K562 (cell line): Measurements from ENCODE around the gene CYS1. TPM values are rescaled to one million over a fixed set of nuclear protein-coding genes. Genes with fewer than 3 reads are reported as not detected.

Experiments used
- ATF6 ChIP-seq: sonication (generic); formaldehyde crosslinking; IDR thresholded peaks from 2 replicates; pipeline ENCODE4 v1.4.0; 2020; ENCODE audit warnings: mild to moderate bottlenecking, missing genetic modification reagents
- CBX3 ChIP-seq, 2 experiments: IDR thresholded peaks; 1 replicate in 1 of 2; 2 replicates in 1 of 2; pipeline ENCODE4 v1.6.1; 2012; ENCODE audit warnings: inconsistent platforms in 2 of 2, low read length in 2 of 2, borderline replicate concordance in 1 of 2, control low read depth in 1 of 2
- CREB1 ChIP-seq, 2 experiments: sonication (generic) in 1 of 2; formaldehyde crosslinking in 1 of 2; IDR thresholded peaks; 2 replicates each; pipeline versions ENCODE4 v1.6.1 to v1.8.0; 2012 to 2022; ENCODE audit warnings: inconsistent platforms in 1 of 2, mild to moderate bottlenecking in 1 of 2, missing genetic modification reagents in 1 of 2, moderate library complexity in 1 of 2
- CREB3L1 ChIP-seq: fragments of 450-650 bp; IDR thresholded peaks from 2 replicates; pipeline ENCODE4 v1.6.1; 2014; ENCODE audit warnings: low read depth, mild to moderate bottlenecking, moderate library complexity, borderline replicate concordance
- FOXK2 ChIP-seq, 2 experiments: fragments of 450-650 bp; IDR thresholded peaks in 1 of 2; conservative IDR thresholded peaks in 1 of 2; 2 replicates each; pipeline ENCODE4 v1.6.1; 2016; ENCODE audit warnings: low read depth in 2 of 2, mild to moderate bottlenecking in 1 of 2
- HNRNPLL ChIP-seq: fragments of 200-400 bp; formaldehyde crosslinking; IDR thresholded peaks from 2 replicates; pipeline ENCODE4 v1.6.1; 2017; ENCODE audit warnings: low read length, low read depth, mild to moderate bottlenecking; ENCODE audit not compliant: poor library complexity, severe bottlenecking
- HSF4 ChIP-seq: fragments of 250-450 bp; sonication (Bioruptor Pico); IDR thresholded peaks from 2 replicates; pipeline ENCODE4 v2.1.2; 2022; ENCODE audit warnings: mild to moderate bottlenecking, moderate library complexity, borderline replicate concordance
- NCOR1 ChIP-seq: fragments of 450-650 bp; IDR thresholded peaks from 2 replicates; pipeline ENCODE4 v1.6.1; 2016; ENCODE audit warnings: mild to moderate bottlenecking, moderate library complexity
- PHF21A ChIP-seq: fragments of 450-650 bp; IDR thresholded peaks from 2 replicates; pipeline ENCODE4 v1.6.1; 2017; ENCODE audit warnings: low read depth, borderline replicate concordance
- PTBP1 ChIP-seq: fragments of 200-400 bp; formaldehyde crosslinking; IDR thresholded peaks from 2 replicates; pipeline ENCODE4 v1.6.1; 2017; ENCODE audit warnings: low read depth, low read length
- SAFB2 ChIP-seq: fragments of 200-400 bp; formaldehyde crosslinking; IDR thresholded peaks from 2 replicates; pipeline ENCODE4 v1.6.1; 2018; ENCODE audit warnings: borderline replicate concordance, low read length, low read depth, moderate library complexity; ENCODE audit not compliant: severe bottlenecking
- TCF3 ChIP-seq: sonication (generic); formaldehyde crosslinking; IDR thresholded peaks from 2 replicates; pipeline ENCODE4 v1.4.0; 2020; ENCODE audit warnings: mild to moderate bottlenecking, missing genetic modification reagents
- TEAD4 ChIP-seq, 2 experiments: sonication (generic) in 1 of 2; formaldehyde crosslinking in 1 of 2; IDR thresholded peaks; 2 replicates each; pipeline versions ENCODE4 v1.6.1 to v1.8.0; 2012 to 2022; ENCODE audit warnings: borderline replicate concordance in 1 of 2, inconsistent platforms in 1 of 2, low read length in 1 of 2, mild to moderate bottlenecking in 1 of 2, missing genetic modification reagents in 1 of 2
- YY1 ChIP-seq, 3 experiments: IDR thresholded peaks; 2 replicates each; pipeline ENCODE4 v1.6.1; 2011; ENCODE audit warnings: low read length in 2 of 3, mild to moderate bottlenecking in 2 of 3, moderate library complexity in 2 of 3, borderline replicate concordance in 1 of 3, control low read depth in 1 of 3, low read depth in 1 of 3; ENCODE audit not compliant: insufficient read depth in 3 of 3, insufficient replicate concordance in 2 of 3, control insufficient read depth in 1 of 3, insufficient read length in 1 of 3; ENCODE audit errors: extremely low read depth in 1 of 3
- ZBTB7A ChIP-seq: IDR thresholded peaks from 2 replicates; pipeline ENCODE4 v1.6.1; 2011; ENCODE audit warnings: low read depth, mild to moderate bottlenecking, low read length, moderate library complexity, borderline replicate concordance; ENCODE audit not compliant: control insufficient read depth
- ZNF134 ChIP-seq: fragments of 250-450 bp; sonication (Bioruptor Pico); conservative IDR thresholded peaks from 2 replicates; pipeline ENCODE4 v1.4.0; 2020
- ZNF253 ChIP-seq: fragments of 250-450 bp; sonication (Bioruptor Pico); conservative IDR thresholded peaks from 2 replicates; pipeline ENCODE4 v1.6.1; 2021; ENCODE audit warnings: mild to moderate bottlenecking
- ZNF77 ChIP-seq: fragments of 250-450 bp; sonication (Bioruptor Pico); IDR thresholded peaks from 2 replicates; pipeline ENCODE4 v1.5.0; 2020
- polyA plus RNA-seq, 8 experiments: library from polyadenylated mRNA; depleted of rRNA in 4 of 8; stranded (reverse) in 5 of 8; unstranded in 3 of 8; fragments of >200 nt; fragmentation: Nextera tagmentation in 2 of 8; fragmentation: Illumina TruSeq in 1 of 8; extraction: Ambion mirVana in 2 of 8; extraction: Trizol in 1 of 8; gene quantifications; 2 replicates each; pipeline versions ENCODE4 v1.2.1 to v1.2.3, GENCODE V29; 2011 to 2014; ENCODE audit warnings: inconsistent platforms in 1 of 8, missing spikeins in 1 of 8
- total RNA-seq, 7 experiments: library from RNA; depleted of rRNA in 6 of 7; stranded (reverse); fragments of >200 nt in 6 of 7; fragmentation: Illumina TruSeq in 2 of 7; extraction: Trizol in 2 of 7; gene quantifications; 2 replicates each; pipeline versions ENCODE4 v1.2.1 to v1.2.3, GENCODE V29; 2011 to 2021; ENCODE audit warnings: low replicate concordance in 1 of 7

Gene CYS1
- total and polyA plus RNA-seq, 9 of the 15 experiments (the other 6 are each of a cell fraction or from before 2014, with no cell fraction given) = 0.11 to 0.13 TPM; not detected in 7

- peak; percentile 66 for TF ChIP-seq NCOR1
- no peak for TF ChIP-seq SAFB2
- TF ChIP-seq YY1 (IDR thresholded peaks at IDR 0.05; ENCODE audit: borderline replicate concordance in 1 of 3, control insufficient read depth in 1 of 3, extremely low read depth in 1 of 3, insufficient read depth in 3 of 3, insufficient read length in 1 of 3, insufficient replicate concordance in 2 of 3, low read depth in 1 of 3, low read length in 2 of 3) = peak in 1 of 3 experiments; percentile 55
- TF ChIP-seq PHF21A = 0 out of 2 replicates have a peak, but pooled peaks have one; percentile 20
- TF ChIP-seq ZNF253 = no peak
- TF ChIP-seq ZNF134 (CRISPR knock-in tag) = 0 out of 2 replicates have a peak, but pooled peaks have one; percentile 31
- peak; percentile 73 for TF ChIP-seq TCF3 (CRISPR knock-in tag)
- TF ChIP-seq TEAD4 (IDR thresholded peaks at IDR 0.05; ENCODE audit: low read length) = peak; percentile 64
- no peak for TF ChIP-seq TEAD4 (CRISPR knock-in tag; IDR thresholded peaks at IDR 0.05; ENCODE audit: borderline replicate concordance)
- no peak for TF ChIP-seq ZNF77 (CRISPR knock-in tag)
- peak in 1 of 2 experiments; percentile 52; a peak in 1 of 3 replicates for TF ChIP-seq CBX3 (IDR thresholded peaks at IDR 0.05; ENCODE audit: borderline replicate concordance in 1 of 2, low read length in 2 of 2)
- TF ChIP-seq FOXK2 (conservative IDR thresholded peaks at IDR 0.05 in 1 of 2, IDR thresholded peaks at IDR 0.05 in 1 of 2; ENCODE audit: low read depth in 2 of 2) = peak; percentile 39 to 41; a peak in 2 of 4 replicates
- no peak for TF ChIP-seq HSF4 (CRISPR knock-in tag)
- 0 out of 2 replicates have a peak, but pooled peaks have one; percentile 12 for TF ChIP-seq CREB1 (IDR thresholded peaks at IDR 0.05)
- TF ChIP-seq CREB1 (CRISPR knock-in tag; IDR thresholded peaks at IDR 0.05) = peak; percentile 51
- 0 out of 2 replicates have a peak, but pooled peaks have one; percentile 42 for TF ChIP-seq CREB3L1
- TF ChIP-seq PTBP1 = 0 out of 2 replicates have a peak, but pooled peaks have one; percentile 48
- peak; percentile 87 for TF ChIP-seq ZBTB7A
- 0 out of 2 replicates have a peak, but pooled peaks have one; percentile 39 for TF ChIP-seq ATF6 (CRISPR knock-in tag)
- TF ChIP-seq HNRNPLL = no peak
Measured at GRCh38 chr2:10028988-10029874, 51.0 kb downstream of the CYS1 start (continued).
